HCT116 (cell line): ENCODE data around the gene IL20RA. TPM values are rescaled to one million over a fixed set of nuclear protein-coding genes. Genes with fewer than 3 reads are reported as not detected.

Source experiments
- ATAC-seq: fragments of 200-7000 bp; cut with Tn5 transposase; 2 replicates; pipeline ENCODE4 v1.9.1; 2020; ENCODE audit warnings: mild to moderate bottlenecking, moderate library complexity
- BruUV-seq: library from RNA; stranded (reverse); fragments of 400-500 nt; replicated peaks from 2 replicates; lab custom pipeline; 2021; lab: Mats Ljungman, UMichigan
- CTCF ChIA-PET: fragments of 300-600 bp; sonication (Branson Sonifier 250); formaldehyde crosslinking; loops from one replicate; lab custom pipeline; 2021; ENCODE audit warnings: antibody characterized with exemption; lab: Charles Lee
- POLR2A ChIA-PET: fragments of 300-600, 350-600 bp; sonication (Branson Sonifier 250); formaldehyde crosslinking; loops from one replicate; lab custom pipeline; 2021; ENCODE audit warnings: antibody characterized with exemption; lab: Charles Lee
- RAD21 ChIA-PET, 2 experiments: fragments of 300-600 bp; sonication (Branson Sonifier 250); formaldehyde crosslinking; loops; one replicate each; lab custom pipeline; 2023; ENCODE audit warnings: low total read pairs in 2 of 2; ENCODE audit not compliant: uncharacterized antibody in 2 of 2, unreplicated experiment in 2 of 2, low non-redundant PET in 1 of 2; lab: Charles Lee
- DNase-seq: peaks from one replicate; pipeline ENCODE4 v3.0.0-alpha.2; 2010; ENCODE audit warnings: low read depth, low spot score
- H2AFZ ChIP-seq: fragments of 200-600 bp; shearing (Covaris generic), sonication (generic); 2 replicates; pipeline ENCODE4 v1.6.1; 2017; ENCODE audit warnings: low read depth, mixed run types, mixed read lengths, antibody characterized with exemption, low read length; ENCODE audit not compliant: poor library complexity, severe bottlenecking
- H3K27ac ChIP-seq: 2 replicates; pipeline ENCODE4 v1.5.1; 2012; ENCODE audit warnings: low read depth, low read length
- H3K27me3 ChIP-seq: fragments of 200-600 bp; sonication (generic); 2 replicates; pipeline ENCODE4 v1.6.1; 2016; ENCODE audit warnings: mixed run types, low read length, mixed read lengths; ENCODE audit not compliant: insufficient read depth
- H3K36me3 ChIP-seq, 2 experiments: fragments of 200-500 bp in 1 of 2; fragments of 200-600 bp in 1 of 2; sonication (Bioruptor generic) in 1 of 2; sonication (generic) in 1 of 2; 2 replicates each; pipeline versions ENCODE4 v1.5.1 to v1.6.1; 2014 to 2016; ENCODE audit warnings: low read length in 2 of 2, inconsistent platforms in 1 of 2, mixed read lengths in 1 of 2, mixed run types in 1 of 2; ENCODE audit not compliant: insufficient read depth in 2 of 2, control insufficient read depth in 1 of 2
- H3K4me1 ChIP-seq, 2 experiments: fragments of 200-600 bp in 1 of 2; sonication (generic) in 1 of 2; 2 replicates each; pipeline versions ENCODE4 v1.5.1 to v1.6.1; 2012 to 2017; ENCODE audit warnings: low read length in 2 of 2, inconsistent platforms in 1 of 2, mild to moderate bottlenecking in 1 of 2, mixed read lengths in 1 of 2, mixed run types in 1 of 2, moderate library complexity in 1 of 2; ENCODE audit not compliant: insufficient read depth in 2 of 2, control insufficient read depth in 1 of 2
- H3K4me2 ChIP-seq: fragments of 200-600 bp; sonication (generic); 2 replicates; pipeline ENCODE4 v1.6.1; 2017; ENCODE audit warnings: mixed run types, low read length, mixed read lengths
- H3K4me3 ChIP-seq, 2 experiments: fragments of 200-600 bp in 1 of 2; sonication (generic) in 1 of 2; replicated peaks in 1 of 2; 2 replicates each; pipeline ENCODE4 v1.5.1; 2011 to 2016; ENCODE audit warnings: low read length in 2 of 2, control low read depth in 1 of 2, low read depth in 1 of 2, mild to moderate bottlenecking in 1 of 2, mixed read lengths in 1 of 2, mixed run types in 1 of 2
- H3K79me2 ChIP-seq: fragments of 200-600 bp; sonication (generic); 2 replicates; pipeline ENCODE4 v1.6.1; 2017; ENCODE audit warnings: mild to moderate bottlenecking, mixed run types, low read length, moderate library complexity, mixed read lengths; ENCODE audit not compliant: insufficient read depth
- H3K9ac ChIP-seq: fragments of 200-600 bp; sonication (generic); 2 replicates; pipeline ENCODE4 v1.6.1; 2016; ENCODE audit warnings: low read length, mixed read lengths
- H3K9me2 ChIP-seq: fragments of 200-600 bp; sonication (generic), shearing (Covaris generic); 2 replicates; pipeline ENCODE4 v1.6.1; 2017; ENCODE audit warnings: mixed run types, mild to moderate bottlenecking, moderate library complexity; ENCODE audit not compliant: insufficient read depth
- H3K9me3 ChIP-seq, 2 experiments: fragments of 200-500 bp in 1 of 2; fragments of 200-600 bp in 1 of 2; sonication (Bioruptor generic) in 1 of 2; sonication (generic) in 1 of 2; 2 replicates each; pipeline ENCODE4 v1.6.1; 2014 to 2017; ENCODE audit warnings: low read length in 2 of 2, mixed read lengths in 2 of 2, inconsistent platforms in 1 of 2, low read depth in 1 of 2, mild to moderate bottlenecking in 1 of 2, mixed run types in 1 of 2, moderate library complexity in 1 of 2; ENCODE audit not compliant: control insufficient read depth in 1 of 2, insufficient read depth in 1 of 2
- H4K20me1 ChIP-seq: fragments of 200-600 bp; sonication (generic), shearing (Covaris generic); 2 replicates; pipeline ENCODE4 v1.6.1; 2017; ENCODE audit warnings: mixed run types, mild to moderate bottlenecking, moderate library complexity; ENCODE audit not compliant: insufficient read depth
- CBX3 ChIP-seq: IDR thresholded peaks from 2 replicates; pipeline ENCODE4 v1.6.1; 2012; ENCODE audit warnings: low read depth
- CEBPB ChIP-seq: IDR thresholded peaks from 2 replicates; pipeline ENCODE4 v1.6.1; 2012; ENCODE audit warnings: low read depth
- ELF1 ChIP-seq: IDR thresholded peaks from 2 replicates; pipeline ENCODE4 v1.6.1; 2012; ENCODE audit warnings: low read depth, borderline replicate concordance
- FOSL1 ChIP-seq: IDR thresholded peaks from 2 replicates; pipeline ENCODE4 v1.6.1; 2012; ENCODE audit warnings: low read depth
- SIN3A ChIP-seq: IDR thresholded peaks from 2 replicates; pipeline ENCODE4 v1.6.1; 2012; ENCODE audit warnings: low read depth
- SP1 ChIP-seq: IDR thresholded peaks from 2 replicates; pipeline ENCODE4 v1.6.1; 2012; ENCODE audit warnings: low read depth
- SRF ChIP-seq: IDR thresholded peaks from 2 replicates; pipeline ENCODE4 v1.6.1; 2012; ENCODE audit warnings: low read depth
- TCF7L2 ChIP-seq: IDR thresholded peaks from 2 replicates; pipeline ENCODE4 v1.7.0; 2011; ENCODE audit warnings: borderline replicate concordance, inconsistent platforms; ENCODE audit not compliant: insufficient read depth, insufficient read length; ENCODE audit errors: extremely low read depth
- YY1 ChIP-seq: IDR thresholded peaks from 2 replicates; pipeline ENCODE4 v1.6.1; 2011; ENCODE audit warnings: low read length, low read depth, moderate library complexity, mild to moderate bottlenecking; ENCODE audit not compliant: insufficient replicate concordance; ENCODE audit errors: extremely low read depth
- ZFX ChIP-seq: fragments of 450-650 bp; IDR thresholded peaks from 2 replicates; pipeline ENCODE4 v1.6.1; 2017
- intact Hi-C: fragments of 100-400 bp; cut with micrococcal nuclease; formaldehyde crosslinking; loops from 2 replicates; pipeline ENCODE4 v1.10.0; 2022
- total RNA-seq: library from RNA; stranded (reverse); gene quantifications from one replicate; pipeline ENCODE4 v1.2.1, GENCODE V29; 2021; ENCODE audit not compliant: unreplicated experiment
- TF ChIP-seq, protein P1 (sequence below): IDR thresholded peaks from 2 replicates; pipeline ENCODE4 v1.6.1; 2012; ENCODE audit warnings: low read depth

The IL20RA gene
- total RNA-seq, 1 experiment from 2014 or later: 1.1 TPM

DNA sequence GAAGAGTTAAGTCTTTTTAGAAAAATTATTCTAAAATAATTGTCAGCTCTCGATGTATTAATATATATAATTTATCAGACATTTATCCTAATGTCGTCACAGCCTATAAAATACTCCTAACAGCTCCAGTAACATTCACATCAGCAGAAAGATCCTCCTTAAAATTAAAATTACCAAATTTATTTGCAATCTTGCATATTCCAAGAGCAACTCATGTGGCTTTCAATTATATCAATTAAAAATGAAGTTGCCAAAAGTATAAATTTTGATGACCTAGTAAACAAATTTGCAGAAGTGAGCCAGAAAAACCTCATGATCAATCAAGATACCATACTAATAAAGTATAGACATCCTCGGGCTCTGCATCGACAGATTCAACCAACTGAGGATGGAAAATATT lies 60.2 kb downstream of the IL20RA start:
- Histone ChIP-seq H3K9me3 (no peaks in the 10 kb centered on the region), H3K4me3 (no peak overlapping the region), H3K9ac (no peak overlapping the region), H3K27me3 (no peaks in the 10 kb centered on the region), H4K20me1 (no peaks in the 10 kb centered on the region), H3K36me3 (no peaks in the 10 kb centered on the region), H3K79me2 (no peaks in the 10 kb centered on the region), H3K4me1 (no peaks in the 10 kb centered on the region), H3K9me2 (no peaks in the 10 kb centered on the region), H3K27ac (no peak overlapping the region), H2AFZ (no peak overlapping the region), H3K4me2 (no peak overlapping the region)
- no TSS peak for BruUV-seq
- CTCF ChIA-PET: no interaction called here
- intact Hi-C loops: no loop called here
- TF ChIP-seq FOSL1: no peak
- no peak for TF ChIP-seq YY1
- no peak for TF ChIP-seq ZFX
- TF ChIP-seq SRF: no peak
- TF ChIP-seq CEBPB: no peak
- TF ChIP-seq SP1: no peak
- no peak for TF ChIP-seq CBX3
- no peak for TF ChIP-seq ELF1
- TF ChIP-seq, protein P1, sequence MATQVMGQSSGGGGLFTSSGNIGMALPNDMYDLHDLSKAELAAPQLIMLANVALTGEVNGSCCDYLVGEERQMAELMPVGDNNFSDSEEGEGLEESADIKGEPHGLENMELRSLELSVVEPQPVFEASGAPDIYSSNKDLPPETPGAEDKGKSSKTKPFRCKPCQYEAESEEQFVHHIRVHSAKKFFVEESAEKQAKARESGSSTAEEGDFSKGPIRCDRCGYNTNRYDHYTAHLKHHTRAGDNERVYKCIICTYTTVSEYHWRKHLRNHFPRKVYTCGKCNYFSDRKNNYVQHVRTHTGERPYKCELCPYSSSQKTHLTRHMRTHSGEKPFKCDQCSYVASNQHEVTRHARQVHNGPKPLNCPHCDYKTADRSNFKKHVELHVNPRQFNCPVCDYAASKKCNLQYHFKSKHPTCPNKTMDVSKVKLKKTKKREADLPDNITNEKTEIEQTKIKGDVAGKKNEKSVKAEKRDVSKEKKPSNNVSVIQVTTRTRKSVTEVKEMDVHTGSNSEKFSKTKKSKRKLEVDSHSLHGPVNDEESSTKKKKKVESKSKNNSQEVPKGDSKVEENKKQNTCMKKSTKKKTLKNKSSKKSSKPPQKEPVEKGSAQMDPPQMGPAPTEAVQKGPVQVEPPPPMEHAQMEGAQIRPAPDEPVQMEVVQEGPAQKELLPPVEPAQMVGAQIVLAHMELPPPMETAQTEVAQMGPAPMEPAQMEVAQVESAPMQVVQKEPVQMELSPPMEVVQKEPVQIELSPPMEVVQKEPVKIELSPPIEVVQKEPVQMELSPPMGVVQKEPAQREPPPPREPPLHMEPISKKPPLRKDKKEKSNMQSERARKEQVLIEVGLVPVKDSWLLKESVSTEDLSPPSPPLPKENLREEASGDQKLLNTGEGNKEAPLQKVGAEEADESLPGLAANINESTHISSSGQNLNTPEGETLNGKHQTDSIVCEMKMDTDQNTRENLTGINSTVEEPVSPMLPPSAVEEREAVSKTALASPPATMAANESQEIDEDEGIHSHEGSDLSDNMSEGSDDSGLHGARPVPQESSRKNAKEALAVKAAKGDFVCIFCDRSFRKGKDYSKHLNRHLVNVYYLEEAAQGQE: no peak
- TF ChIP-seq SIN3A: no peak
- no peak for TF ChIP-seq TCF7L2
- POLR2A ChIA-PET: no interaction called here
- RAD21 ChIA-PET: no interaction called here
- no peak for DNase-seq
- ATAC-seq: no peak
